Skeletal muscle tissue (tissue), 4 donors: Measurements from ENCODE around the gene MAP4K4. TPM values are rescaled to one million over a fixed set of nuclear protein-coding genes. Genes with fewer than 3 reads are reported as not detected.

ENCODE experiments used
- H3K27ac ChIP-seq: one replicate; pipeline ENCODE4 v1.7.0; 2013; ENCODE audit warnings: mild to moderate bottlenecking, low read depth, low read length, inconsistent platforms
- H3K27me3 ChIP-seq, 3 donors: one replicate each; pipeline ENCODE4 v1.7.0; 2013; ENCODE audit warnings: low read length in 3 of 3; ENCODE audit not compliant: control insufficient read depth in 3 of 3, insufficient read depth in 3 of 3
- H3K36me3 ChIP-seq, 3 donors: one replicate each; pipeline ENCODE4 v1.7.0; 2013; ENCODE audit warnings: low read length in 3 of 3; ENCODE audit not compliant: control insufficient read depth in 3 of 3, insufficient read depth in 3 of 3
- H3K4me1 ChIP-seq, 3 donors: one replicate each; pipeline ENCODE4 v1.7.0; 2013; ENCODE audit warnings: low read length in 3 of 3, mild to moderate bottlenecking in 3 of 3; ENCODE audit not compliant: control insufficient read depth in 3 of 3, insufficient read depth in 3 of 3
- H3K4me3 ChIP-seq, 3 donors: one replicate each; pipeline ENCODE4 v1.7.0; 2013; ENCODE audit warnings: low read length in 3 of 3
- H3K9ac ChIP-seq, 3 donors: one replicate each; pipeline ENCODE4 v1.7.0; 2013; ENCODE audit warnings: low read length in 3 of 3, mild to moderate bottlenecking in 3 of 3, moderate library complexity in 2 of 3, low read depth in 1 of 3
- H3K9me3 ChIP-seq, 3 donors: one replicate each; pipeline ENCODE4 v1.7.0; 2013; ENCODE audit warnings: low read length in 3 of 3; ENCODE audit not compliant: control insufficient read depth in 3 of 3
- total RNA-seq: library from RNA; depleted of rRNA; stranded (reverse); fragments of >200 nt; gene quantifications from one replicate; pipeline ENCODE4 v1.2.3, GENCODE V29; 2014
- donor health status: Osteomylitis.

MAP4K4 gene
- total RNA-seq, 1 donor from 2014 or later: 77.2 TPM

GRCh38 chr2:101796825-101797600, 99.5 kb downstream of the MAP4K4 start:
- Histone ChIP-seq H3K9ac (no peak overlapping the region), H3K27ac (no peak overlapping the region), H3K36me3 (no peaks in the 10 kb centered on the region), H3K27me3 (no peaks in the 10 kb centered on the region), H3K4me1 (peaks cover 12 to 18% (median 15%) of the 10 kb centered on the region in 3 donors), H3K9me3 (no peaks in the 10 kb centered on the region), H3K4me3 (no peak overlapping the region)

GRCh38 chr2:101801496-101801895, 104.0 kb downstream of the MAP4K4 start:
- Histone ChIP-seq H3K4me3 (no peak overlapping the region), H3K27ac (no peak overlapping the region), H3K9ac (no peak overlapping the region), H3K27me3 (no peaks in the 10 kb centered on the region), H3K4me1 (peaks cover 12 to 23% (median 22%) of the 10 kb centered on the region in 3 donors), H3K36me3 (no peaks in the 10 kb centered on the region), H3K9me3 (no peaks in the 10 kb centered on the region)

- H3K36me3 ChIP-seq: no peaks in the 10 kb centered on the region
- H3K9me3 ChIP-seq: no peaks in the 10 kb centered on the region
- no peaks in the 10 kb centered on the region for H3K27me3 ChIP-seq
- no peak overlapping the region for H3K4me3 ChIP-seq
- no peak overlapping the region for H3K9ac ChIP-seq
- H3K4me1 ChIP-seq: peaks cover 19 to 25% (median 22%) of the 10 kb centered on the region in 3 donors
- H3K27ac ChIP-seq: no peak overlapping the region
Observed at GRCh38 chr2:101802329-101802728, 104.8 kb downstream of the MAP4K4 start.

- peaks cover 21 to 25% (median 22%) of the 10 kb centered on the region in 3 donors for H3K4me1 ChIP-seq
- no peak overlapping the region for H3K27ac ChIP-seq
- H3K9ac ChIP-seq: no peak overlapping the region
- H3K9me3 ChIP-seq: no peaks in the 10 kb centered on the region
- H3K4me3 ChIP-seq: no peak overlapping the region
- H3K27me3 ChIP-seq: no peaks in the 10 kb centered on the region
- H3K36me3 ChIP-seq: no peaks in the 10 kb centered on the region
Observed at GRCh38 chr2:101803128-101803527, 105.6 kb downstream of the MAP4K4 start.

GRCh38 chr2:101803945-101804696, 106.6 kb downstream of the MAP4K4 start:
- no peak overlapping the region for H3K27ac ChIP-seq
- H3K4me1 ChIP-seq: peaks cover 21 to 25% (median 22%) of the 10 kb centered on the region in 3 donors
- no peaks in the 10 kb centered on the region for H3K36me3 ChIP-seq
- H3K4me3 ChIP-seq: no peak overlapping the region
- no peaks in the 10 kb centered on the region for H3K9me3 ChIP-seq
- H3K27me3 ChIP-seq: no peaks in the 10 kb centered on the region
- H3K9ac ChIP-seq: no peak overlapping the region

- no peak overlapping the region for H3K9ac ChIP-seq
Observed at GRCh38 chr2:101805152-101806088, 107.9 kb downstream of the MAP4K4 start.

GRCh38 chr2:101806123-101806522, 108.6 kb downstream of the MAP4K4 start:
- peak overlapping the region; percentile 31 for H3K27ac ChIP-seq

More at GRCh38 chr2:101805152-101806088, 107.9 kb downstream of the MAP4K4 start:
- Histone ChIP-seq H3K36me3 (no peaks in the 10 kb centered on the region), H3K9me3 (no peaks in the 10 kb centered on the region), H3K4me1 (peaks cover 21 to 25% (median 22%) of the 10 kb centered on the region in 3 donors), H3K27ac (peak overlapping the region; percentile 31), H3K27me3 (no peaks in the 10 kb centered on the region), H3K4me3 (no peak overlapping the region)

GRCh38 chr2:101806701-101807100, 109.2 kb downstream of the MAP4K4 start:
- H3K4me1 ChIP-seq: peaks cover 21 to 23% (median 21%) of the 10 kb centered on the region in 3 donors
- no peaks in the 10 kb centered on the region for H3K36me3 ChIP-seq
- no peaks in the 10 kb centered on the region for H3K9me3 ChIP-seq
- no peak overlapping the region for H3K4me3 ChIP-seq
- H3K27ac ChIP-seq: no peak overlapping the region
- no peak overlapping the region for H3K9ac ChIP-seq
- H3K27me3 ChIP-seq: no peaks in the 10 kb centered on the region

More at GRCh38 chr2:101806123-101806522, 108.6 kb downstream of the MAP4K4 start:
- Histone ChIP-seq H3K4me1 (peaks cover 21 to 25% (median 21%) of the 10 kb centered on the region in 3 donors), H3K36me3 (no peaks in the 10 kb centered on the region), H3K9ac (no peak overlapping the region), H3K27me3 (no peaks in the 10 kb centered on the region), H3K9me3 (no peaks in the 10 kb centered on the region), H3K4me3 (no peak overlapping the region)

- Histone ChIP-seq H3K27ac (no peak overlapping the region), H3K9ac (no peak overlapping the region), H3K4me3 (no peak overlapping the region), H3K36me3 (no peaks in the 10 kb centered on the region), H3K4me1 (peaks cover 19 to 21% (median 19%) of the 10 kb centered on the region in 3 donors), H3K27me3 (no peaks in the 10 kb centered on the region), H3K9me3 (no peaks in the 10 kb centered on the region)
Observed at GRCh38 chr2:101807242-101807641, 109.7 kb downstream of the MAP4K4 start.
